Measurements from ENCODE around the gene ARFGAP3. TPM values are rescaled to one million over a fixed set of nuclear protein-coding genes. Genes with fewer than 3 reads are reported as not detected.

ARFGAP3 gene
- total RNA-seq, 1 donor from 2014 or later = 29.3 TPM

DNA sequence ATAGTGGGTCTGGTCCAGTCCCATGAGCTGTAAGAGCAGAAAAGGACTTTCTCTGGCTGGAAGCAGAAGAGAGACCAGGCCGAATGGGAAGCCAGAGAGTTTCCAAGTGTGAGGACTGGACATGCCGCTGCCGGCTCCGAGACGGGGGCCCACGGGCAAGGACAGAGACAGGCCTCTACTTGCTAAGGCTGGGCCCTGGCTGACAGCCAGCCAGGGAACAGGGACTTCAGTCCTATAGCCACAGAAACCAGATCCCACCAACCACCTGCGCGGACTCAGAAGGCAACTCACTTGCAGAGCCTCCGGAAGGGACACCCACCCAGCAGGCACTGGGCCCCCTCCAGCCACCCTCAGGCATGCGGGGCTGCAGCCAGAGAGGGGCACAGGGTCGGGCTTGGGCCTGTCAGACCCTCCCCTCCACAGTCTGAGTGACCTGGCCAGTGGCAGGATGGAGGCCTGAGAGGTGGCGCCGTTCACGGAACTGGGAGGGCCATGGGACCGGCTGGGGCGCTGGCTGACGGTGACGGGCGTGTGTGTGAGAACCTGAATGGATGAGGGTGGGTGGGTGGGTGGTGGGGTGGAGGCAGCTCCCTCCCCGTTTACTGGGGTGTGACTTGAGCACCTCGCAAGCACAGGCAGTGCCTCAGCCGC lies 88.6 kb downstream of the ARFGAP3 start:
- H3K4me1 Mint-ChIP-seq (ENCODE audit: unreplicated experiment) = peaks cover 13% of the 10 kb centered on the region
- H3K36me3 Mint-ChIP-seq = no peaks in the 10 kb centered on the region
- H3K27me3 Mint-ChIP-seq = no peaks in the 10 kb centered on the region
- DNase-seq (ENCODE audit: extremely low spot score, unreplicated experiment) = no peak
- H3K4me3 Mint-ChIP-seq = peak overlapping the region; percentile 20
- H3K9me3 Mint-ChIP-seq = no peaks in the 10 kb centered on the region
- H3K27ac Mint-ChIP-seq = peak overlapping the region; percentile 39
- TF ChIP-seq, protein P1, sequence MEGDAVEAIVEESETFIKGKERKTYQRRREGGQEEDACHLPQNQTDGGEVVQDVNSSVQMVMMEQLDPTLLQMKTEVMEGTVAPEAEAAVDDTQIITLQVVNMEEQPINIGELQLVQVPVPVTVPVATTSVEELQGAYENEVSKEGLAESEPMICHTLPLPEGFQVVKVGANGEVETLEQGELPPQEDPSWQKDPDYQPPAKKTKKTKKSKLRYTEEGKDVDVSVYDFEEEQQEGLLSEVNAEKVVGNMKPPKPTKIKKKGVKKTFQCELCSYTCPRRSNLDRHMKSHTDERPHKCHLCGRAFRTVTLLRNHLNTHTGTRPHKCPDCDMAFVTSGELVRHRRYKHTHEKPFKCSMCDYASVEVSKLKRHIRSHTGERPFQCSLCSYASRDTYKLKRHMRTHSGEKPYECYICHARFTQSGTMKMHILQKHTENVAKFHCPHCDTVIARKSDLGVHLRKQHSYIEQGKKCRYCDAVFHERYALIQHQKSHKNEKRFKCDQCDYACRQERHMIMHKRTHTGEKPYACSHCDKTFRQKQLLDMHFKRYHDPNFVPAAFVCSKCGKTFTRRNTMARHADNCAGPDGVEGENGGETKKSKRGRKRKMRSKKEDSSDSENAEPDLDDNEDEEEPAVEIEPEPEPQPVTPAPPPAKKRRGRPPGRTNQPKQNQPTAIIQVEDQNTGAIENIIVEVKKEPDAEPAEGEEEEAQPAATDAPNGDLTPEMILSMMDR (conservative IDR thresholded peaks at IDR 0.05) = no peak

DNA sequence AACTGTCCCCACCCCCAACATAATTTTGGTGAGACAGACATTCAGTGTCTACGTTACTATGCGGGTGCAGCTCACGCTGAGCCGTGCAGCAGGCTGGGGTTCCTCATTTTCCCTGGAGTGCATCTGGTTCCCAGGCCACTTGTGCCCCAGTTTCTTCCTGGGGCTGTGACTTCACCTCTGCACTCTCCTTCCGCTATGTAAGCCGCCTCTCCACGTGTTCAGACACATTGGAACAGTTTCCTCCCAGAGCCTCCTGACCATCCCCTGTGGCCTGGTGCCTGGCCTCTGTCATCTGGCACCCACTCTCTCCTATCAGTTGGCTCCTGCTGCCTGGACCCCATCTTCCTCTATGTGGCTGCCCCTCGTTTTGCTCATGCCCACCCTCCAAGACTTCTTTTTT lies 90.2 kb downstream of the ARFGAP3 start:
- TF ChIP-seq, protein P1 (conservative IDR thresholded peaks at IDR 0.05) = no peak
- Mint-ChIP-seq H3K27me3 (no peaks in the 10 kb centered on the region), H3K4me1 (ENCODE audit: unreplicated experiment) (peaks cover 13% of the 10 kb centered on the region), H3K36me3 (no peaks in the 10 kb centered on the region), H3K27ac (no peak overlapping the region), H3K9me3 (no peaks in the 10 kb centered on the region), H3K4me3 (no peak overlapping the region)
- no peak for DNase-seq (ENCODE audit: extremely low spot score, unreplicated experiment)

DNA sequence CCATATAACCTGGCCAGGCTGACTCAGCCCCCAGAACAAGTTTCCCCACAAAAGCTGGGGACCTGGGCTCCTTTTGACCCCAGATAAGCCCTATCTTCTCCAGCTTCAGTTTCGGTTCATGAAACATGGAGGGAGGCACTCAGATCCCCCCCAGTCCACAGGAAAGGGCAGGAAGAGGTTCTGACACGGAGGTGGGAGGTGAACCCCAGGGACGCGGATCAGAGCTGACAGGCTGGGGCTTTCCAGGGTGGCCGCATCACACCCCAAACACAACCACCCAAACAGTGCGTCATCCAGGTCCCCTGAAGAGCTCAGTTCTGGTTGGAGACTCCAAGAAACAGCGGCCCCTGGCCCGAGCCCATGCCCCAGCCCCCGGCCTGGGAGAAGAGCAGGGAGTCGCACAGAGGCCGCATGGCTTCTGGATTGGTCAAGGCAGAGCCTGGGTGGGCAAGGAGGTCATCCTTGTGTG lies 92.1 kb downstream of the ARFGAP3 start:
- H3K27me3 Mint-ChIP-seq = no peaks in the 10 kb centered on the region
- no peak overlapping the region for H3K27ac Mint-ChIP-seq
- TF ChIP-seq, protein P1 (conservative IDR thresholded peaks at IDR 0.05) = no peak
- H3K9me3 Mint-ChIP-seq = no peaks in the 10 kb centered on the region
- no peak overlapping the region for H3K4me3 Mint-ChIP-seq
- H3K4me1 Mint-ChIP-seq (ENCODE audit: unreplicated experiment) = peaks cover 7% of the 10 kb centered on the region
- H3K36me3 Mint-ChIP-seq = no peaks in the 10 kb centered on the region
- no peak for DNase-seq (ENCODE audit: extremely low spot score, unreplicated experiment)

DNA sequence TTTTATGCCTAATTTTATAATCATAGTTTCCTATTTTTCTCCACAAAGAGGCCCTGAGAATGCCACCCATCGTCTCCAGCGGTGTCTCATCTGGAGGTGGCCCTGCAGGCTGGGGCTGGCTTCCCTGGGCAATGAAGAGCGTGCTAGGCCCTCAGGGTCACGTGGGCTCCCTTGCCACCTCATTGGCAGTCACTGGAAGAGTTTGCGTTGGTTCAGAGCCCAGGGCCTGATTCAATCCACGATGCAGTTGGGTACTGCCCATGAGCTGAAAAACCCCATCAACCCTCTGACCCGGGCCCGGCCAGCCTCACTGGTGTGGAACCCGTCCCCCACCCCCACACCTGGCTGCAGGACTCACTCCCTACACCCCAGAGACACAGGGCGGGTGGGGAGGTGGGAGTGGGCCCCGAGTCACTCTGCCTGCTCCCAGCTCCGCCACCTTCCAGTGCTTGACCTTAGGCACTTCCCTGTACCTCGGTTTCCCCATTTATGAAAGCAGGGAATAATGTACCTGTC lies 93.0 kb downstream of the ARFGAP3 start:
- no peaks in the 10 kb centered on the region for H3K27me3 Mint-ChIP-seq

DNA sequence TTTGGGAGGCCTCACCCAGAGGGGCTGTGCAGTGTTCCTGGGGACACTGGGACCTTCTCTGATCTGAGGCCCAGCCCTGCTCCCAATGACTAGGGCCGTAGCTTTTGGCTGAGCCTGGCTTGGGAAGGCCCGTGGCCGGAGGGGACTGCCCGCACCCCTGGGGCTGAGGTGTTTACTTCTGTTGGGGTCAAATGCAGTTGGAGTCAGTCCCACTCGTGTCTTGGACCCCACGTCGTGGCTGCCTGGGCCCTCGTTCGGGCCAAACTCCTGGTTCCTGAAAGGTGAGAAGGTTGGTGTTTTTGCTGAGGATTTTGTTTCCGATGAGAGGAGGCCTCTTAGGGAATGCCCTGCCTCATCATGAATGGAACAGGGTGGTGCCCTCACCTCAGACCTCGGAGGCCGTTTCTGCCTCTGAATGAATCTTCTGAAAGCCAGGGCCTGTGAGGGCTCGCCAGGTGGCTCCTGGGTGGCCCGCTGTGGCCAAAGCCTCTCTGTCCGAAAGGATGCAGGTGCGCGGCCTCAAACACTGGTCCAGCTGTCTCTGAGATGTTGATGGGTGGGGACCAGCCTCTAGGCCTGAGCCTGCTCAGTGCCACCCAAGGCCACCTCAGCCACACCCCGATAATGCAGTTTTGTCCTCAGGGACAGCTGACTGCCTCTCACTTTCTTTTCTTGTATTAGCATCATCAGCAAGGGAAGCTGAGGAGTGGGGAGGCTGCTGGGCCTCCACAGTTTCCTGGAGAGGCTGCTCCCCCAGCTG lies 96.1 kb downstream of the ARFGAP3 start:
- H3K27me3 Mint-ChIP-seq = peaks cover 12% of the 10 kb centered on the region
- no peak overlapping the region for H3K4me3 Mint-ChIP-seq
- no peak overlapping the region for H3K27ac Mint-ChIP-seq
- no peak for DNase-seq (ENCODE audit: extremely low spot score, unreplicated experiment)
- no peaks in the 10 kb centered on the region for H3K36me3 Mint-ChIP-seq
- TF ChIP-seq, protein P1 (conservative IDR thresholded peaks at IDR 0.05) = no peak
- peaks cover 8% of the 10 kb centered on the region for H3K4me1 Mint-ChIP-seq (ENCODE audit: unreplicated experiment)
- no peaks in the 10 kb centered on the region for H3K9me3 Mint-ChIP-seq

More for the DNA sequence above, 93.0 kb downstream of the ARFGAP3 start:
- Mint-ChIP-seq H3K9me3 (no peaks in the 10 kb centered on the region), H3K4me3 (no peak overlapping the region), H3K27ac (no peak overlapping the region), H3K36me3 (no peaks in the 10 kb centered on the region), H3K4me1 (ENCODE audit: unreplicated experiment) (peaks cover 6% of the 10 kb centered on the region)
- no peak for DNase-seq (ENCODE audit: extremely low spot score, unreplicated experiment)
- TF ChIP-seq, protein P1 (conservative IDR thresholded peaks at IDR 0.05) = no peak

All from type B pancreatic cell (in vitro differentiated cells).